GM18873 (cell line): ENCODE data around the gene ESR2.

Experiments
- ATAC-seq: cut with Tn5 transposase; IDR thresholded peaks from one replicate; pipeline ENCODE4 v1.9.1; 2021; ENCODE audit warnings: mild to moderate bottlenecking, moderate library complexity, moderate number of reproducible peaks; ENCODE audit not compliant: unreplicated experiment, low FRiP score

The ESR2 gene

GRCh38 chr14:64107438-64107837 lies 186.7 kb downstream of the ESR2 start:
- no peak for ATAC-seq

GRCh38 chr14:64098120-64098519 lies 196.1 kb downstream of the ESR2 start:
- no peak for ATAC-seq

GRCh38 chr14:64095620-64096019 lies 198.6 kb downstream of the ESR2 start:
- ATAC-seq, result no peak

GRCh38 chr14:64092940-64093339 lies 201.2 kb downstream of the ESR2 start:
- no peak for ATAC-seq

DNA sequence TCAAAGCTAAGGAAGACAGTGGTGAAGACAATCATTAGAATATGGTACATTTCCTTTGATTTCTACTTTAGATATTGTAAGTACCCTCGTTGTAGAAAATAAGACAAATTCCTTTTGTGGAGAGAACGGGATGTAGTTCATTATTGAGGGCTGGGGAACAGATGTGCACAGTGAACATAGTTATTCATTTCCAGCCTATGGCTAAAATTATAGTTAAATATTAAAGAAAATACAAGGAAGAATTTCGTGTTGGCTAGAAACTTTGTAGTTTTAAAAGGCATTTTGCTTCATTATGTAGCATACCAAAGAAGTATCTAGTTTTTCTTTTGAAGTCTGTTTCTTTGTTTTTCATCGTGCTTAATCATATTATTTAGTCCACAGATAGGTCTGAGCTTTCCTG lies 201.8 kb downstream of the ESR2 start:
- no peak for ATAC-seq

- ATAC-seq, result no peak
Measured at GRCh38 chr14:64091217-64091616, 203.0 kb downstream of the ESR2 start.

DNA sequence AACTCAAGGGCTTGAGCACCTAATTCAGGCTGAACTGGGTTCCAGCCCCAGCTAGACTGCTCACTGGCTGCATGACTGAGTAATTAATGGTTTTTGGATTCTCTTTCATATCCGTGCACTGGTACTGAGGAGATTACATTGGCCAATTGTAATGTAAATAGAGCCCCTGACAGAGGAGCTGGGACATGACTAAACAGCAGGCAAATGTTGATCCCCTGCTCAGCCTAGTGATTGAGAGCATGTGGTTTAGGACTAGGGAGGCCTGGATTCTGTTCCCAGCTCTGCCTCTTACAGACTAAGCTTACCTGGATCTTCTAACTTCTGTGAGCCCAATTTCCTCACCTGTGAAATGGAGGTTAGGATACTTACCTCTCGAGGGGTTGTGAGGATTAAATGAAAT lies 204.3 kb downstream of the ESR2 start:
- ATAC-seq, result no peak

DNA sequence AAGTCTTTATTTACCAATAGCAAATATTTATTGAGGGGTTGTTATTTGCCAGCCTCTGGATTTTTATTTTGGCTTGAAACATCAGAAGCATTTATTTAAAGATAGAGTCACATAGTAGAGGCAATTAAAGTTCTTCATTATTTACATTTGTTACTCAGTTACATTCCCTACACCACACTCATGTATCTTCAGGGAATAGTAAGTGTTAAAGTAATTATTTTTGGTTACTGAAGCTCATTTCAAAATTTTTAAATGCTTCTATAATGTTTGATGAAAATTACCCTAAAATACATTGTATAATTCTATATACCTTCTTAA lies 205.6 kb downstream of the ESR2 start:
- no peak for ATAC-seq

GRCh38 chr14:64082837-64083236 lies 211.3 kb downstream of the ESR2 start:
- ATAC-seq, result no peak

- no peak for ATAC-seq
Measured at GRCh38 chr14:64081174-64081746, 212.9 kb downstream of the ESR2 start.

- no peak for ATAC-seq
Measured at GRCh38 chr14:64080452-64080851, 213.7 kb downstream of the ESR2 start.

- ATAC-seq, result no peak
Measured at GRCh38 chr14:64075613-64076005, 218.6 kb downstream of the ESR2 start.

GRCh38 chr14:64074961-64075612 lies 219.1 kb downstream of the ESR2 start:
- no peak for ATAC-seq

DNA sequence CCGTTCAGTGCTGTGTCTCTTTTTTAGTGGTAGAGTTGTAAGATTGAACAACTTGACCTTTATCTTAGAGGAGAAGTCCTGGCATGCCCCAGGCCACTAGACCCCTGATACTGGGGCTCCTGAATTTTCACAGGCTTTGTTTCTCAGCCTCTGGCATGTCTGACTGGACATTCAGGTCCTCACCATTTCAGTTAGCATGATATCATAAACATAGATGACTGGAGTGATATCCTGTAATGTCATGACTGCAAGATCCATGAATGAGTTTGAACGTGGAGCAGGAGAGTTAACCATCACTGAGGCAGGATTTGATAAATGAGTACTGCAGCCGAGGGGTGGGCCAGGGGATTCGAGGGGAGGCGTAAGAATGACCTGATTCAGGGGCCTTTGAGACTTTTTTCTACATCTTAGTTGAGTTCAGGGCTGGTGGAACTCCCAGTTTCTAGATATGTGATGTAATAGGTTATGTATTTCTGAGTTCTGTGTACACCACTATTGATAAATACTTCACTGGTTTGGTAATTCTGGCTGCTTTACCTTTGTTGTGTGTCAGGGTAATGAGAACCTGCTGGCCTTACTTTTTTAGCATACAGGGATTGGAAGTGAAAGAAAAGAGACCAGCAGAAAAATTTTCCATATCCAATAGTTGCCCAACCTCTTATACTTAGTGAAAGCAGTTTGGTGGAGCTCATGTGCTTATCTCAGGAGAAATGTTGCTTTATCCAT lies 224.4 kb downstream of the ESR2 start:
- no peak for ATAC-seq

DNA sequence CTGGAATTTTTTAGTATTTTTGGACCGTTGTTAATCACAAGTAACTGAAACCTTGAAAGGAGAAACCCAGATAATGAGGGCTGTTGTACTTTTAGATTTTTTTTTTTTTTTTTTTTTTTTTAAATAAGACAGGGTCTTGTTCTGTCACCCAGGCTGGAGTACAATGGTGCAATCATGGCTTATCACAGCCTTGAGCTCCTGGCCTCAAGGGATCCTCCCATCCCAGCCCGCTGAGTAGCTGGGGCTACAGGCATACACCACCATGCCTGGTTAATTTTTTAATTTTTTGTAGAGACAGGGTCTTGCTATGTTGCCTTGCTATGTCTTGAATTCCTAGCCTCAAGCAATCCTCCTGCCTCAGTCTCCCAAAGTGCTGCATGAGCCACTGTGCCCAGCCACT lies 229.7 kb downstream of the ESR2 start:
- ATAC-seq, result no peak

- ATAC-seq, result no peak
Measured at GRCh38 chr14:64062381-64063115, 231.6 kb downstream of the ESR2 start.

GRCh38 chr14:64061706-64062105 lies 232.5 kb downstream of the ESR2 start:
- no peak for ATAC-seq

GRCh38 chr14:64061115-64061514 lies 233.1 kb downstream of the ESR2 start:
- no peak for ATAC-seq

DNA sequence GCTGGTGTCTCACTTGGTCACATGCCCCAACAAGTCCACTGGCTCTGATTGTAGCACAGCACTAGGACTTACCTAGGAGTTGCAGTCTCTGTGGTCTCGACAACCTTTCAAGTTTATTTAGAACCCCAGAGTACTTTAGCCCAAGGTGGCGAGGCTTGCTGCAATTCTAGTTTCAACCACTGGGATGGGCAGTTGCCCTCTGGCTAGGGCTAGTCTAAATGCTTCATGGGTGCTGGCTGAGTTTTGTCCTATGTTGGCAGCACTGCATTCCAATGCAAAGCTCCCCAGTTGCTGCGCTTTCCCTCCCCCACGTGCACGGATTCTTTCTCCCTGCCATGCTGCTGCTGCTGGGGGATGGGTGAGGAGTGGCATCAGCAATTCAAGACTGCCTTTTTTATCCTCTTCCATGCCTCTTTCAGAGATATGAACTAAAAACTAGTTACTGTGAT lies 233.5 kb downstream of the ESR2 start:
- ATAC-seq, result no peak

DNA sequence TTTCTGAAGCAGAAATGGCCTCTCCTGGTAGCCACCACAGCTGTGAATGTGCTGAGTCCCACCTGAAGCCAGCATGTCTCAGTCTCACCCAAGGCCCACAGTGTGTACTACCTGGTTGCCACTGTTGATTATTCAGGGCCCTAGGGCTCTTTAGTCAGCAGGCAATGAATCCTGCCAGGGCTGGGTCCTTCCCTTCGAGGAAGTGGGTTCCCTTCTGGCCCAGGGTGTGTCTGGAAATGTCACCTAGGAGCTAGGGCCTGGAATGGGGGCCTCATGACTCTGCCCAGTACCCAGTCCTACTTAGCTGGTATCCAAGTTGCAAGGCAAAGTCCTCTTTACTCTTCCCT lies 234.0 kb downstream of the ESR2 start:
- no peak for ATAC-seq

- no peak for ATAC-seq
Measured at GRCh38 chr14:64059454-64060198, 234.5 kb downstream of the ESR2 start.
